Dendritic cell treated with granulocyte-macrophage colony-stimulating factor and Interleukin-4, amounts not matched to agents 40 ng/mL and 50 ng/mL, for 4 days (primary cell): Measurements from ENCODE around the gene IGFBPL1.
A peak's percentile ranks its signal among the peaks of the same experiment; 100 is the strongest.
"Not testable (repeated sequence)": the region's sequence is repeated elsewhere in the genome, so short reads cannot be mapped to it uniquely, and the experiment has no call there.

Experiments used
- H3K27ac Mint-ChIP-seq: one replicate; pipeline ENCODE4 v1.8.0; 2022; ENCODE audit warnings: mild to moderate bottlenecking, mixed read lengths
- H3K27me3 Mint-ChIP-seq: one replicate; pipeline ENCODE4 v1.8.0; 2022; ENCODE audit warnings: mild to moderate bottlenecking, mixed read lengths
- H3K36me3 Mint-ChIP-seq: one replicate; pipeline ENCODE4 v1.8.0; 2022; ENCODE audit warnings: low read depth, mixed read lengths
- H3K4me1 Mint-ChIP-seq: one replicate; pipeline ENCODE4 v1.8.0; 2022; ENCODE audit warnings: low read depth, mixed read lengths
- H3K4me3 Mint-ChIP-seq: one replicate; pipeline ENCODE4 v1.8.0; 2022; ENCODE audit warnings: mild to moderate bottlenecking, moderate library complexity, mixed read lengths
- H3K9me3 Mint-ChIP-seq: one replicate; pipeline ENCODE4 v1.8.0; 2022; ENCODE audit warnings: mixed read lengths
- intact Hi-C: fragments of 100-400 bp; cut with micrococcal nuclease; formaldehyde crosslinking; loops from one replicate; pipeline ENCODE4 v1.15.0; 2022

The IGFBPL1 gene

GRCh38 chr9:38423973-38424843 lies at the start of gene IGFBPL1:
TSS of gene IGFBPL1 (minus strand) at chr9:38424454. CDS start at chr9:38424424, 30 bp downstream.
- no peaks in the 10 kb centered on the region for H3K4me1 Mint-ChIP-seq
- no peaks in the 10 kb centered on the region for H3K36me3 Mint-ChIP-seq
- intact Hi-C loops: no loop called here
- no peak within 1 kb of the TSS for H3K4me3 Mint-ChIP-seq
- H3K27me3 Mint-ChIP-seq: peaks cover 53% of the 10 kb centered on the region
- no peak within 1 kb of the TSS for H3K27ac Mint-ChIP-seq
- no peaks in the 10 kb centered on the region for H3K9me3 Mint-ChIP-seq

GRCh38 chr9:38472583-38473249 lies 48.5 kb upstream of the IGFBPL1 start:
- H3K36me3 Mint-ChIP-seq, H3K4me1 Mint-ChIP-seq, H3K27ac Mint-ChIP-seq, H3K4me3 Mint-ChIP-seq, intact Hi-C loops, H3K9me3 Mint-ChIP-seq, H3K27me3 Mint-ChIP-seq: not testable (repeated sequence)

- Mint-ChIP-seq H3K4me3 (no peak overlapping the region), H3K36me3 (no peaks in the 10 kb centered on the region), H3K27ac (no peak overlapping the region), H3K4me1 (no peaks in the 10 kb centered on the region), H3K27me3 (peaks cover 4% of the 10 kb centered on the region), H3K9me3 (peaks cover 7% of the 10 kb centered on the region)
- intact Hi-C loops: no loop called here
These were observed 43.1 kb upstream of the IGFBPL1 start for GRCh38 chr9:38467404-38467803.

GRCh38 chr9:38453835-38454234 lies 29.6 kb upstream of the IGFBPL1 start:
- intact Hi-C loops: no loop called here
- peaks cover 1% of the 10 kb centered on the region for H3K27me3 Mint-ChIP-seq
- no peak overlapping the region for H3K4me3 Mint-ChIP-seq
- no peaks in the 10 kb centered on the region for H3K36me3 Mint-ChIP-seq
- peaks cover 10% of the 10 kb centered on the region for H3K9me3 Mint-ChIP-seq
- H3K27ac Mint-ChIP-seq: no peak overlapping the region
- no peaks in the 10 kb centered on the region for H3K4me1 Mint-ChIP-seq

- Mint-ChIP-seq H3K4me3 (no peak overlapping the region), H3K27ac (no peak overlapping the region), H3K36me3 (no peaks in the 10 kb centered on the region), H3K27me3 (peaks cover 8% of the 10 kb centered on the region), H3K4me1 (no peaks in the 10 kb centered on the region), H3K9me3 (peaks cover 17% of the 10 kb centered on the region)
- intact Hi-C loops: no loop called here
These were observed 26.9 kb upstream of the IGFBPL1 start for GRCh38 chr9:38451162-38451561.

- Mint-ChIP-seq H3K36me3 (no peaks in the 10 kb centered on the region), H3K4me1 (peaks cover 9% of the 10 kb centered on the region), H3K27ac (no peak overlapping the region), H3K27me3 (peaks cover 8% of the 10 kb centered on the region), H3K4me3 (no peak overlapping the region), H3K9me3 (peaks cover 17% of the 10 kb centered on the region)
- intact Hi-C loops: no loop called here
These were observed 23.4 kb upstream of the IGFBPL1 start for GRCh38 chr9:38447703-38448102.

GRCh38 chr9:38445154-38446043 lies 21.1 kb upstream of the IGFBPL1 start:
- H3K27me3 Mint-ChIP-seq: peaks cover 8% of the 10 kb centered on the region
- intact Hi-C loops: no loop called here
- H3K27ac Mint-ChIP-seq: no peak overlapping the region
- no peaks in the 10 kb centered on the region for H3K36me3 Mint-ChIP-seq
- H3K4me3 Mint-ChIP-seq: no peak overlapping the region
- H3K4me1 Mint-ChIP-seq: peaks cover 12% of the 10 kb centered on the region
- peaks cover 7% of the 10 kb centered on the region for H3K9me3 Mint-ChIP-seq

GRCh38 chr9:38443597-38443996 lies 19.3 kb upstream of the IGFBPL1 start:
- Mint-ChIP-seq H3K27ac (no peak overlapping the region), H3K27me3 (peaks cover 12% of the 10 kb centered on the region), H3K4me1 (peaks cover 16% of the 10 kb centered on the region), H3K4me3 (no peak overlapping the region), H3K36me3 (no peaks in the 10 kb centered on the region), H3K9me3 (peaks cover 6% of the 10 kb centered on the region)
- intact Hi-C loops: no loop called here

GRCh38 chr9:38443181-38443580 lies 18.9 kb upstream of the IGFBPL1 start:
- Mint-ChIP-seq H3K4me1 (peaks cover 16% of the 10 kb centered on the region), H3K9me3 (peaks cover 5% of the 10 kb centered on the region), H3K27me3 (peaks cover 12% of the 10 kb centered on the region), H3K36me3 (no peaks in the 10 kb centered on the region), H3K27ac (no peak overlapping the region), H3K4me3 (no peak overlapping the region)
- intact Hi-C loops: no loop called here

- no peak overlapping the region for H3K27ac Mint-ChIP-seq
- intact Hi-C loops: no loop called here
- H3K9me3 Mint-ChIP-seq: no peaks in the 10 kb centered on the region
- H3K4me3 Mint-ChIP-seq: no peak overlapping the region
- H3K27me3 Mint-ChIP-seq: peaks cover 11% of the 10 kb centered on the region
- H3K4me1 Mint-ChIP-seq: peaks cover 22% of the 10 kb centered on the region
- no peaks in the 10 kb centered on the region for H3K36me3 Mint-ChIP-seq
These were observed 18.3 kb upstream of the IGFBPL1 start for GRCh38 chr9:38442473-38443096.

GRCh38 chr9:38441347-38442085 lies 17.3 kb upstream of the IGFBPL1 start:
- Mint-ChIP-seq H3K27me3 (peaks cover 9% of the 10 kb centered on the region), H3K9me3 (no peaks in the 10 kb centered on the region), H3K4me1 (peaks cover 27% of the 10 kb centered on the region), H3K4me3 (no peak overlapping the region), H3K27ac (no peak overlapping the region), H3K36me3 (no peaks in the 10 kb centered on the region)
- intact Hi-C loops: no loop called here

- H3K27me3 Mint-ChIP-seq: peaks cover 4% of the 10 kb centered on the region
- peak overlapping the region; percentile 78 for H3K27ac Mint-ChIP-seq
- H3K9me3 Mint-ChIP-seq: no peaks in the 10 kb centered on the region
- peak overlapping the region; percentile 13 for H3K4me3 Mint-ChIP-seq
- H3K36me3 Mint-ChIP-seq: no peaks in the 10 kb centered on the region
- H3K4me1 Mint-ChIP-seq: peaks cover 25% of the 10 kb centered on the region
- intact Hi-C loops: no loop called here
These were observed 16.3 kb upstream of the IGFBPL1 start for GRCh38 chr9:38440516-38440915.

GRCh38 chr9:38439916-38440301 lies 15.7 kb upstream of the IGFBPL1 start:
- Mint-ChIP-seq H3K9me3 (no peaks in the 10 kb centered on the region), H3K4me3 (no peak overlapping the region), H3K27me3 (peaks cover 4% of the 10 kb centered on the region), H3K4me1 (peaks cover 19% of the 10 kb centered on the region), H3K27ac (peak overlapping the region; percentile 78), H3K36me3 (no peaks in the 10 kb centered on the region)
- intact Hi-C loops: no loop called here
